Naive thymus-derived CD4-positive, alpha-beta T cell (primary cell): Measurements from ENCODE around the gene SEMA4D. TPM values are rescaled to one million over a fixed set of nuclear protein-coding genes. Genes with fewer than 3 reads are reported as not detected.

Experiments
- ATAC-seq: fragments of 150-1000 bp; cut with Tn5 transposase; 2 replicates; pipeline ENCODE4 v1.10.0; 2021; ENCODE audit warnings: mild to moderate bottlenecking, moderate library complexity
- CTCF ChIA-PET: fragments of 350-600 bp; sonication (Branson Sonifier 250); formaldehyde crosslinking; loops from one replicate; lab custom pipeline; 2021; ENCODE audit warnings: antibody characterized with exemption; lab: Charles Lee
- POLR2A ChIA-PET: fragments of 350-600 bp; sonication (Branson Sonifier 250); formaldehyde crosslinking; loops from one replicate; lab custom pipeline; 2021; ENCODE audit warnings: antibody characterized with exemption, inconsistent platforms; lab: Charles Lee
- DNase-seq, 9 donors: peaks; one replicate each; pipeline versions ENCODE4 v3.0.0 to v3.0.0-alpha.2; 2020 to 2022; ENCODE audit warnings: mixed read lengths in 1 of 9
- H3K27ac ChIP-seq: one replicate; pipeline ENCODE4 v1.7.0; 2013; ENCODE audit warnings: mild to moderate bottlenecking, low read depth, low read length, moderate library complexity
- H3K27me3 ChIP-seq, 2 donors: one replicate each; pipeline ENCODE4 v1.7.0; 2013; ENCODE audit warnings: low read length in 2 of 2, mild to moderate bottlenecking in 2 of 2, moderate library complexity in 2 of 2; ENCODE audit not compliant: control insufficient read depth in 2 of 2, insufficient read depth in 2 of 2
- H3K36me3 ChIP-seq, 3 experiments: 1 replicate in 2 of 3; 2 replicates in 1 of 3; pipeline ENCODE4 v1.7.0; 2013; ENCODE audit warnings: low read length in 3 of 3, mild to moderate bottlenecking in 3 of 3, moderate library complexity in 1 of 3; ENCODE audit not compliant: insufficient read depth in 3 of 3, control insufficient read depth in 2 of 3
- H3K4me1 ChIP-seq, 2 donors: one replicate each; pipeline ENCODE4 v1.7.0; 2013; ENCODE audit warnings: low read length in 2 of 2, mild to moderate bottlenecking in 2 of 2, moderate library complexity in 1 of 2; ENCODE audit not compliant: control insufficient read depth in 2 of 2, insufficient read depth in 2 of 2
- H3K4me3 ChIP-seq: 2 replicates; pipeline ENCODE4 v1.7.0; 2013; ENCODE audit warnings: mild to moderate bottlenecking, low read length
- H3K9me3 ChIP-seq, 3 experiments: 1 replicate in 2 of 3; 2 replicates in 1 of 3; pipeline ENCODE4 v1.7.0; 2013; ENCODE audit warnings: low read length in 3 of 3; ENCODE audit not compliant: control insufficient read depth in 2 of 3
- H3K27ac Mint-ChIP-seq, 9 donors: one replicate each; pipeline ENCODE4 v1.8.0; 2020 to 2022; ENCODE audit warnings: mixed read lengths in 9 of 9, mild to moderate bottlenecking in 8 of 9, moderate library complexity in 5 of 9, inconsistent platforms in 2 of 9
- H3K27me3 Mint-ChIP-seq, 5 donors: one replicate each; pipeline ENCODE4 v1.8.0; 2021 to 2022; ENCODE audit warnings: mixed read lengths in 5 of 5, mild to moderate bottlenecking in 1 of 5
- H3K36me3 Mint-ChIP-seq, 5 donors: one replicate each; pipeline ENCODE4 v1.8.0; 2020 to 2022; ENCODE audit warnings: mixed read lengths in 5 of 5, mild to moderate bottlenecking in 3 of 5, inconsistent platforms in 1 of 5
- H3K4me1 Mint-ChIP-seq, 7 donors: one replicate each; pipeline ENCODE4 v1.8.0; 2020 to 2022; ENCODE audit warnings: mixed read lengths in 7 of 7, mild to moderate bottlenecking in 3 of 7, inconsistent platforms in 1 of 7
- H3K4me3 Mint-ChIP-seq, 10 donors: one replicate each; pipeline ENCODE4 v1.8.0; 2020 to 2022; ENCODE audit warnings: mild to moderate bottlenecking in 10 of 10, mixed read lengths in 10 of 10, moderate library complexity in 6 of 10, inconsistent platforms in 2 of 10
- H3K9me3 Mint-ChIP-seq, 11 donors: one replicate each; pipeline ENCODE4 v1.8.0; 2020 to 2022; ENCODE audit warnings: mixed read lengths in 11 of 11, mild to moderate bottlenecking in 4 of 11, inconsistent platforms in 1 of 11, moderate library complexity in 1 of 11
- intact Hi-C, 2 donors: fragments of 100-400 bp; cut with micrococcal nuclease; formaldehyde crosslinking; loops; one replicate each; pipeline ENCODE4 v1.15.1; 2023
- polyA plus RNA-seq, 2 donors: library from polyadenylated mRNA; unstranded; fragments of 300-500 nt; fragmentation: Illumina TruSeq; gene quantifications; one replicate each; pipeline ENCODE4 v1.2.3, GENCODE V29; 2021
- total RNA-seq, 6 experiments: library from RNA in 5 of 6; stranded (reverse) in 5 of 6; gene quantifications; 1 replicate in 5 of 6; 2 replicates in 1 of 6; pipeline ENCODE4 v1.2.3 and lab custom pipeline; 2021 to 2026

Gene SEMA4D
- total and polyA plus RNA-seq, 7 experiments from 2014 or later: 114 to 465 (median 448) TPM

DNA sequence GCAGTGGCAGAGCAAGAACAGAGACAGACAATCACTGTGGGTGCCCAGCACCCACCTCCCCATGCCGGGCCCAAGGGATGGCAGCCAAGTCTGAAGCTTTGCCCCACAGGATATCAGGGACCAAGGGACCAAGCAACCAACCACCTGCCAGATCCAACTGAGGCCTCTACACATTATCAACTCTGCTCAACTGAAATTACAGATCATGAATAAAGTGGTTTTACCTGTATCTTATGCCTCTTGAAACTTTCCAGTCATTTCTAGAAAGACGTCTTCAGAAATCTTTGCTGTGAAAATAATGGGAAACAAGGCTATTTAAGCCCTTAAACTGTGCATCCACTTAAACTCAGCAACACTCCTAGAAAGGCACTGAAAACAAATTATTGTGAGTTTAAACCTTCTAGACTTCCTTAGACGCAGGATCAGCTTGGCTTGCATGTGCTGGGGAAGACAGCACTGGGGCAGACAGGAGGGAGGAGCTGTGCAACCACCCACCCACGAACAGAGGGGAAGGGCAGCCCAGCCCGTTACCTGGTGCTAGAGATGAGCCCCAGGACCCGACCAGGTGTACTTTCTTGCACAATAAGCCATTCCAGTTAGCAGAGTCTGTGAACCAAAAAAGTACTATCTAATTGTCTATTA, 80.0 kb downstream of the SEMA4D start:
- Histone ChIP-seq H3K4me3 (peak overlapping the region; percentile 17), H3K27me3 (no peaks in the 10 kb centered on the region), H3K27ac (peak overlapping the region; percentile 66), H3K9me3 (no peaks in the 10 kb centered on the region), H3K4me1 (peaks cover 58 to 66% of the 10 kb centered on the region in 2 donors), H3K36me3 (peaks cover 5 to 36% (median 9%) of the 10 kb centered on the region in 3 experiments)
- DNase-seq (no peak), ATAC-seq (no peak)
- ChIA-PET CTCF (interaction anchor here (0.8 to 3.1 kb wide), 6 partner anchors 9 to 131 kb away, joined by 3 to 9 read pairs (median 6); no protein-coding TSS in a partner anchor), POLR2A (interaction anchor here (0.9 to 1.5 kb wide), 7 partner anchors 9 to 131 kb away, joined by 3 to 6 read pairs (median 4); no protein-coding TSS in a partner anchor)
- Mint-ChIP-seq H3K27ac (peak overlapping the region; percentile 85 to 97 (median 94)), H3K4me3 (peak overlapping the region; percentile 73 to 87 (median 78)), H3K4me1 (peaks cover 64 to 100% (median 91%) of the 10 kb centered on the region in 7 donors), H3K9me3 (peaks cover 0 to 2% (median 0%) of the 10 kb centered on the region in 11 donors), H3K27me3 (no peaks in the 10 kb centered on the region), H3K36me3 (peaks cover 0 to 58% (median 24%) of the 10 kb centered on the region in 5 donors)
- intact Hi-C loops: loop anchor here (1.0 kb wide), 2 partner anchors 8 to 9 kb away; no protein-coding TSS in a partner anchor

GRCh38 chr9:89414670-89415324, 83.1 kb downstream of the SEMA4D start:
- no peaks in the 10 kb centered on the region for H3K27me3 Mint-ChIP-seq
- Histone ChIP-seq H3K36me3 (peaks cover 5 to 61% (median 17%) of the 10 kb centered on the region in 3 experiments), H3K4me3 (no peak overlapping the region), H3K4me1 (peaks cover 50 to 57% of the 10 kb centered on the region in 2 donors), H3K9me3 (no peaks in the 10 kb centered on the region), H3K27ac (no peak overlapping the region), H3K27me3 (no peaks in the 10 kb centered on the region)
- H3K36me3 Mint-ChIP-seq: peaks cover 5 to 63% (median 38%) of the 10 kb centered on the region in 5 donors
- no peak for ATAC-seq
- peaks cover 55 to 100% (median 90%) of the 10 kb centered on the region in 7 donors for H3K4me1 Mint-ChIP-seq
- ChIA-PET CTCF (interaction anchor here (1.6 kb wide), 1 partner anchor 134 kb away, joined by 7 read pairs; no protein-coding TSS in a partner anchor), POLR2A (interaction anchor here (0.8 kb wide), 1 partner anchor 20 kb away, joined by 3 read pairs; no protein-coding TSS in a partner anchor)
- H3K9me3 Mint-ChIP-seq: peaks cover 0 to 5% (median 0%) of the 10 kb centered on the region in 11 donors
- DNase-seq: no peak
- peak overlapping the region in 5 of 9 donors; percentile 25 to 95 (median 71) for H3K27ac Mint-ChIP-seq
- intact Hi-C loops: no loop called here
- H3K4me3 Mint-ChIP-seq: peak overlapping the region in 1 of 10 donors; percentile 16

GRCh38 chr9:89413963-89414638, 83.8 kb downstream of the SEMA4D start:
- no peak for ATAC-seq
- Histone ChIP-seq H3K27ac (no peak overlapping the region), H3K36me3 (peaks cover 5 to 61% (median 17%) of the 10 kb centered on the region in 3 experiments), H3K9me3 (no peaks in the 10 kb centered on the region), H3K4me1 (peaks cover 49 to 57% of the 10 kb centered on the region in 2 donors), H3K4me3 (no peak overlapping the region), H3K27me3 (no peaks in the 10 kb centered on the region)
- CTCF ChIA-PET: interaction anchor here (1.6 kb wide), 1 partner anchor 135 kb away, joined by 7 read pairs; no protein-coding TSS in a partner anchor
- Mint-ChIP-seq H3K4me1 (peaks cover 55 to 100% (median 91%) of the 10 kb centered on the region in 7 donors), H3K36me3 (peaks cover 5 to 63% (median 44%) of the 10 kb centered on the region in 5 donors), H3K9me3 (peaks cover 0 to 5% (median 0%) of the 10 kb centered on the region in 11 donors), H3K4me3 (peak overlapping the region in 1 of 10 donors; percentile 4), H3K27me3 (no peaks in the 10 kb centered on the region), H3K27ac (peak overlapping the region in 2 of 9 donors; percentile 42 to 46)
- intact Hi-C loops: no loop called here
- POLR2A ChIA-PET: interaction anchor here (0.8 kb wide), 1 partner anchor 19 kb away, joined by 3 read pairs; no protein-coding TSS in a partner anchor
- no peak for DNase-seq

DNA sequence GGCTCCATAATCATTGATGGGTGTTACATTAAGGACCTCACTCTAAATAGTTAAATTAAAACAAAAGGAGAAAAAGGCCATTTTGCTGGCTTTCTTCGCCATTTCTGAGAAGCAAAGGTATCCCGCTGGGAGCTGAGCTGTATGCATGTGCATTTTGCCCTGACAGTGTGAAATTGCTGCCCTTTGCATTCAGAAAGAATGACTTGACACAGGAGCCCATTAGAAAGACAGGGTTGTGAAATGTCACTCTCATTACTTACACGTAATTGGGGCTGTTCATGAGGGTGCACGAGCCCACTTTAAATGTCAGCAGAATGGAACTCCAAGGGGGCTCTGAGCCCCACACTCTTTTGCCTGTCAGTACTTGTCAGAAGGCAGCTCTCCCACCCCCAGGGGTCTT, 85.0 kb downstream of the SEMA4D start:
- Histone ChIP-seq H3K4me1 (peaks cover 51 to 59% of the 10 kb centered on the region in 2 donors), H3K27ac (peak overlapping the region; percentile 4), H3K36me3 (peaks cover 5 to 61% (median 17%) of the 10 kb centered on the region in 3 experiments), H3K9me3 (no peaks in the 10 kb centered on the region), H3K4me3 (no peak overlapping the region), H3K27me3 (no peaks in the 10 kb centered on the region)
- intact Hi-C loops: no loop called here
- ATAC-seq (no peak), DNase-seq (no peak)
- H3K27me3 Mint-ChIP-seq: no peaks in the 10 kb centered on the region
- peaks cover 56 to 100% (median 91%) of the 10 kb centered on the region in 7 donors for H3K4me1 Mint-ChIP-seq
- no peak overlapping the region for H3K4me3 Mint-ChIP-seq
- POLR2A ChIA-PET: interaction anchor here (0.6 kb wide), 1 partner anchor 13 kb away, joined by 3 read pairs; no protein-coding TSS in a partner anchor
- peaks cover 0 to 3% (median 0%) of the 10 kb centered on the region in 11 donors for H3K9me3 Mint-ChIP-seq
- peaks cover 5 to 63% (median 48%) of the 10 kb centered on the region in 5 donors for H3K36me3 Mint-ChIP-seq
- CTCF ChIA-PET: interaction anchor here (1.6 kb wide), 1 partner anchor 136 kb away, joined by 7 read pairs; no protein-coding TSS in a partner anchor
- peak overlapping the region in 3 of 9 donors; percentile 36 to 65 (median 62) for H3K27ac Mint-ChIP-seq

DNA sequence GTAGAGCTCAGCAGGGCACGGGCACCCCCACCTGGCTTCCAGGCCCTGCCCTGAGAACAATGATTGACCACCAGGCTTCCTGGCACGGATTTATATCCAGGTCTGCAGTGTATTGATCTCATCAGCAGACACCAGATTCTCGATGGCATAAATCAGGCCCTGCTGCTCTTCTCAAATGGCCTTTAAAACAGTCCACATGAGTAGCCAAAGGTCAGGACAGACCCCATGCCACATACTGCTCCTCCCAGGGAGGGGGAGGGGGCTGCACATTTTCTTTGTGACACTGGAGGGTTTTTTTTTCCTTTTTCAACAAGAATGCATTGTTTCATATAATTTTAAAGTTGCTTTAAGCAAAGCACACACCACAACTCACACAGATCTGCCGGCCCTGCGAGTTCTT, 85.4 kb downstream of the SEMA4D start:
- H3K36me3 Mint-ChIP-seq: peaks cover 8 to 61% (median 48%) of the 10 kb centered on the region in 5 donors

More for the DNA sequence above, 85.4 kb downstream of the SEMA4D start:
- Histone ChIP-seq H3K9me3 (no peaks in the 10 kb centered on the region), H3K4me1 (peaks cover 51 to 59% of the 10 kb centered on the region in 2 donors), H3K27me3 (no peaks in the 10 kb centered on the region), H3K36me3 (peaks cover 5 to 63% (median 17%) of the 10 kb centered on the region in 3 experiments), H3K4me3 (no peak overlapping the region), H3K27ac (no peak overlapping the region)
- DNase-seq (no peak), ATAC-seq (no peak)
- Mint-ChIP-seq H3K27me3 (no peaks in the 10 kb centered on the region), H3K4me3 (no peak overlapping the region), H3K27ac (peak overlapping the region in 4 of 9 donors; percentile 44 to 79 (median 62)), H3K4me1 (peaks cover 56 to 100% (median 91%) of the 10 kb centered on the region in 7 donors), H3K9me3 (peaks cover 0 to 3% (median 0%) of the 10 kb centered on the region in 11 donors)
- ChIA-PET CTCF (no interaction called here), POLR2A (no interaction called here)
- intact Hi-C loops: no loop called here
